PC-3 (cell line): ENCODE data around the gene PLPPR1.

ENCODE experiments used
- EZH2 ChIP-seq: fragments of 300-600 bp; sonication (generic); IDR thresholded peaks from one replicate; pipeline ENCODE4 v1.6.1; 2017; ENCODE audit warnings: antibody characterized with exemption, mild to moderate bottlenecking, low read length; ENCODE audit not compliant: unreplicated experiment
- TF ChIP-seq, protein P1 (sequence below): fragments of 300-600 bp; sonication (generic); conservative IDR thresholded peaks from 2 replicates; pipeline ENCODE4 v1.5.1; 2017; ENCODE audit warnings: antibody characterized with exemption, low read depth, mild to moderate bottlenecking, low read length

DNA sequence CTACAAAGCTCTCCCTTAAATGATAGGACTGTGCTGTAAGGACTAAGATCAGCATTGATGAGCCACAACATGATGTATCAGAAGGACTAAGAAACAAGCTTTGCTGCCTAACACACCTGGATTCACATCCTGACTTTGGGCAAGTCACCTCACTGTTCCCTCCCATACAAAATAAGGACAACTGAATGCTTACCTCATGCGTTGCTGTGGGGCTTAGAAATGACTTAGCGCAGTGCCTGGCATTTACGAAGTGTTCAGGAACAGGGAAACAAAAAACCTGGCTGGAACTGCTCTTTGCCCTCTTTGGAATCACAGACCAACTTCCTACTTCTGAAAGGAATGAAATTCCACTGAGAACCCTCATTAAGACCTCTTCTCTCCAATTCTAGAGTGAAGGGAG, 242.6 kb downstream of the PLPPR1 start:
- TF ChIP-seq, protein P1, sequence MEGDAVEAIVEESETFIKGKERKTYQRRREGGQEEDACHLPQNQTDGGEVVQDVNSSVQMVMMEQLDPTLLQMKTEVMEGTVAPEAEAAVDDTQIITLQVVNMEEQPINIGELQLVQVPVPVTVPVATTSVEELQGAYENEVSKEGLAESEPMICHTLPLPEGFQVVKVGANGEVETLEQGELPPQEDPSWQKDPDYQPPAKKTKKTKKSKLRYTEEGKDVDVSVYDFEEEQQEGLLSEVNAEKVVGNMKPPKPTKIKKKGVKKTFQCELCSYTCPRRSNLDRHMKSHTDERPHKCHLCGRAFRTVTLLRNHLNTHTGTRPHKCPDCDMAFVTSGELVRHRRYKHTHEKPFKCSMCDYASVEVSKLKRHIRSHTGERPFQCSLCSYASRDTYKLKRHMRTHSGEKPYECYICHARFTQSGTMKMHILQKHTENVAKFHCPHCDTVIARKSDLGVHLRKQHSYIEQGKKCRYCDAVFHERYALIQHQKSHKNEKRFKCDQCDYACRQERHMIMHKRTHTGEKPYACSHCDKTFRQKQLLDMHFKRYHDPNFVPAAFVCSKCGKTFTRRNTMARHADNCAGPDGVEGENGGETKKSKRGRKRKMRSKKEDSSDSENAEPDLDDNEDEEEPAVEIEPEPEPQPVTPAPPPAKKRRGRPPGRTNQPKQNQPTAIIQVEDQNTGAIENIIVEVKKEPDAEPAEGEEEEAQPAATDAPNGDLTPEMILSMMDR, result no peak
- TF ChIP-seq EZH2, result no peak
